ENCODE measurements around the gene AGR2. TPM values are rescaled to one million over a fixed set of nuclear protein-coding genes. Genes with fewer than 3 reads are reported as not detected.

AGR2 gene
- total RNA-seq, 4 donors from 2014 or later, result not detected

GRCh38 chr7:16764942-16765341 lies 39.9 kb downstream of the AGR2 start:
- peak overlapping the region; percentile 12 to 26 (median 17) for H3K27ac ChIP-seq (replicated peaks in 1 of 4)

DNA sequence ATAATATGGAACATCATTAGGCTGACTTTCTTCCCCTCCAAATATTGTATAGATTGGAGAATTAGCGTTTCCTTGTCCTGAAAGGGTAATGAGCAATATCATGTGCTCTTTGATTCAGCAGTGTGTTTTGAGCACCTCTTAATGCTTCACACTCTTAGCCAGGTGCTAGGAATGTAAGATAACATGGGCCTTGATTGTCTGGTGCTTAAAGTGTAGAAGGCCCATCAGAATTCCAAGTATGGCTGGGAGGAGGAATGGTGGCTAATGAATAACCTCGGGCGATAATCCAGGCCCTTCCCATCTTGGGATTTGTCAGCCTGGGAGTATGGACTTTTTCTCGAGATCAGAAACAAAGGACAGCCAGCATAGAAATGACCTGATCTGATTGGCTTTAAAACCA lies 42.6 kb downstream of the AGR2 start:
- Histone ChIP-seq H3K27me3 (no peaks in the 10 kb centered on the region), H3K36me3 (no peaks in the 10 kb centered on the region), H3K9me3 (no peaks in the 10 kb centered on the region), H3K27ac (replicated peaks in 1 of 4) (no peak overlapping the region), H3K4me3 (no peak overlapping the region), H3K4me1 (peaks cover 0 to 6% (median 0%) of the 10 kb centered on the region in 4 donors)
- TF ChIP-seq POLR2A (IDR thresholded peaks at IDR 0.05; ENCODE audit: low read depth) (no peak), POLR2AphosphoS5 (IDR thresholded peaks at IDR 0.05) (no peak)
- TF ChIP-seq, protein P1, sequence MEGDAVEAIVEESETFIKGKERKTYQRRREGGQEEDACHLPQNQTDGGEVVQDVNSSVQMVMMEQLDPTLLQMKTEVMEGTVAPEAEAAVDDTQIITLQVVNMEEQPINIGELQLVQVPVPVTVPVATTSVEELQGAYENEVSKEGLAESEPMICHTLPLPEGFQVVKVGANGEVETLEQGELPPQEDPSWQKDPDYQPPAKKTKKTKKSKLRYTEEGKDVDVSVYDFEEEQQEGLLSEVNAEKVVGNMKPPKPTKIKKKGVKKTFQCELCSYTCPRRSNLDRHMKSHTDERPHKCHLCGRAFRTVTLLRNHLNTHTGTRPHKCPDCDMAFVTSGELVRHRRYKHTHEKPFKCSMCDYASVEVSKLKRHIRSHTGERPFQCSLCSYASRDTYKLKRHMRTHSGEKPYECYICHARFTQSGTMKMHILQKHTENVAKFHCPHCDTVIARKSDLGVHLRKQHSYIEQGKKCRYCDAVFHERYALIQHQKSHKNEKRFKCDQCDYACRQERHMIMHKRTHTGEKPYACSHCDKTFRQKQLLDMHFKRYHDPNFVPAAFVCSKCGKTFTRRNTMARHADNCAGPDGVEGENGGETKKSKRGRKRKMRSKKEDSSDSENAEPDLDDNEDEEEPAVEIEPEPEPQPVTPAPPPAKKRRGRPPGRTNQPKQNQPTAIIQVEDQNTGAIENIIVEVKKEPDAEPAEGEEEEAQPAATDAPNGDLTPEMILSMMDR (IDR thresholded peaks at IDR 0.05), result no peak
- DNase-seq (ENCODE audit: extremely low spot score), result no peak
- WGBS, result 96% methylated on average over 4 of the region's 4 CpGs
- intact Hi-C loops (cut with DNase I), result no loop called here

More at GRCh38 chr7:16764942-16765341, 39.9 kb downstream of the AGR2 start:
- Histone ChIP-seq H3K9me3 (no peaks in the 10 kb centered on the region), H3K36me3 (no peaks in the 10 kb centered on the region), H3K27me3 (no peaks in the 10 kb centered on the region), H3K4me1 (peaks cover 0 to 6% (median 0%) of the 10 kb centered on the region in 4 donors), H3K4me3 (no peak overlapping the region)
- intact Hi-C loops (cut with DNase I), result no loop called here
- WGBS, result 88% methylated on average over 3 of the region's 3 CpGs
- TF ChIP-seq EP300 (IDR thresholded peaks at IDR 0.05), result no peak
- TF ChIP-seq POLR2A (IDR thresholded peaks at IDR 0.05; ENCODE audit: low read depth), result no peak
- no peak for TF ChIP-seq POLR2AphosphoS5 (IDR thresholded peaks at IDR 0.05)
- TF ChIP-seq, protein P1 (IDR thresholded peaks at IDR 0.05), result no peak
- DNase-seq (ENCODE audit: extremely low spot score), result no peak

DNA sequence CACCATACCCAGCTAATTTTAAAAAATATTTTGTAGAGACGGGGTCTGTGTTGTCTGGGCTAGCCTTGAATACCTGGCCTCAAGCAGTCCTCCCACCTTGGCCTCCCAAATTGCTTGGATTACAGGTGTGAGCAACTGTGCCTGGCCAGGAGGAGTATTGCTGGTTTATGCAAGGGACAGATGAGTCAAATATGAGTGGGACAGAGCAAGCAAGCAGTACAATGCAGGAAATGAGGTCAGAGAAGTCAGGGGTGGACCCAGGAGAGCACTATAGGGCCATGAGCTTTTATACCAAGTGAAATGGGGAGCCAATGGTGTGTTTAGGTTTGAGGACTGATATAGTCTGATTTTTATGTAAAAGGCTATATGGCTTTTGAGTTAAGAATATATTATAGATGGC lies 45.0 kb downstream of the AGR2 start:
- intact Hi-C loops (cut with DNase I), result no loop called here
- no peak for DNase-seq (ENCODE audit: extremely low spot score)
- no peaks in the 10 kb centered on the region for H3K36me3 ChIP-seq
- H3K4me1 ChIP-seq, result peaks cover 0 to under 1% (median 0%) of the 10 kb centered on the region in 4 donors
- H3K4me3 ChIP-seq, result no peak overlapping the region
- H3K27ac ChIP-seq (replicated peaks in 1 of 4), result no peak overlapping the region
- TF ChIP-seq EP300 (IDR thresholded peaks at IDR 0.05) (no peak), POLR2AphosphoS5 (IDR thresholded peaks at IDR 0.05) (no peak), POLR2A (IDR thresholded peaks at IDR 0.05; ENCODE audit: low read depth) (no peak)
- TF ChIP-seq, protein P1 (IDR thresholded peaks at IDR 0.05), result no peak
- H3K27me3 ChIP-seq, result no peaks in the 10 kb centered on the region
- 100% methylated on average over 1 of the region's 1 CpG for WGBS
- no peaks in the 10 kb centered on the region for H3K9me3 ChIP-seq

GRCh38 chr7:16758631-16759611 lies 45.9 kb downstream of the AGR2 start:
- H3K4me1 ChIP-seq, result peaks cover 0 to 7% (median 5%) of the 10 kb centered on the region in 4 donors
- DNase-seq (ENCODE audit: extremely low spot score), result no peak
- peaks cover 0 to 3% (median 0%) of the 10 kb centered on the region in 4 donors for H3K27me3 ChIP-seq
- no peaks in the 10 kb centered on the region for H3K9me3 ChIP-seq
- no peaks in the 10 kb centered on the region for H3K36me3 ChIP-seq
- no peak overlapping the region for H3K4me3 ChIP-seq
- TF ChIP-seq POLR2A (IDR thresholded peaks at IDR 0.05; ENCODE audit: low read depth) (no peak), POLR2AphosphoS5 (IDR thresholded peaks at IDR 0.05) (no peak), EP300 (IDR thresholded peaks at IDR 0.05) (no peak)
- TF ChIP-seq, protein P1 (IDR thresholded peaks at IDR 0.05), result no peak
- WGBS, result 83% methylated on average over 10 of the region's 10 CpGs
- intact Hi-C loops (cut with DNase I), result no loop called here
- no peak overlapping the region for H3K27ac ChIP-seq (replicated peaks in 1 of 4)

All from esophagus muscularis mucosa (tissue), 4 donors.